GM12873 (cell line): ENCODE measurements around the gene IGFBP2.

Source experiments
- CTCF ChIP-seq: IDR thresholded peaks from 2 replicates; pipeline ENCODE4 v1.5.1; 2012; ENCODE audit warnings: low read depth, mild to moderate bottlenecking, moderate library complexity, low read length, control low read depth; ENCODE audit not compliant: insufficient read depth; ENCODE audit errors: missing control alignments

IGFBP2 gene

GRCh38 chr2:216683846-216684245 lies 50.6 kb downstream of the IGFBP2 start:
- TF ChIP-seq CTCF, result no peak

GRCh38 chr2:216685327-216685875 lies 52.2 kb downstream of the IGFBP2 start:
- no peak for TF ChIP-seq CTCF

GRCh38 chr2:216687111-216687510 lies 53.9 kb downstream of the IGFBP2 start:
- no peak for TF ChIP-seq CTCF

GRCh38 chr2:216687646-216688045 lies 54.4 kb downstream of the IGFBP2 start:
- peak; percentile 55 for TF ChIP-seq CTCF

GRCh38 chr2:216688731-216689340 lies 55.6 kb downstream of the IGFBP2 start:
- TF ChIP-seq CTCF, result no peak

- no peak for TF ChIP-seq CTCF
Measured at GRCh38 chr2:216689397-216689796, 56.2 kb downstream of the IGFBP2 start.

- no peak for TF ChIP-seq CTCF
Measured at GRCh38 chr2:216690456-216690852, 57.2 kb downstream of the IGFBP2 start.
